DND-41 (cell line): ENCODE data around the gene TNS1.

ENCODE experiments used
- ATAC-seq: fragments of 200-7000 bp; cut with Tn5 transposase; 3 replicates; pipeline ENCODE4 v1.9.1; 2021; ENCODE audit warnings: low read depth; ENCODE audit not compliant: insufficient read depth
- DNase-seq: peaks from one replicate; pipeline ENCODE4 v3.0.0-alpha.2; 2020
- H2AFZ ChIP-seq: 2 replicates; pipeline ENCODE4 v1.6.0; 2012; ENCODE audit warnings: low read depth, low read length
- H3K27ac ChIP-seq: 2 replicates; pipeline ENCODE4 v1.5.1; 2012; ENCODE audit warnings: low read length, inconsistent platforms
- H3K27me3 ChIP-seq: fragments of 200-600 bp; sonication (generic); 2 replicates; pipeline ENCODE4 v1.6.0; 2012; ENCODE audit warnings: low read length, mild to moderate bottlenecking, inconsistent platforms; ENCODE audit not compliant: insufficient read depth, poor library complexity
- H3K36me3 ChIP-seq: 2 replicates; pipeline ENCODE4 v1.5.1; 2012; ENCODE audit warnings: low read length, inconsistent platforms; ENCODE audit not compliant: insufficient read depth
- H3K4me1 ChIP-seq: 2 replicates; pipeline ENCODE4 v1.5.1; 2012; ENCODE audit warnings: mild to moderate bottlenecking, low read length; ENCODE audit not compliant: insufficient read depth
- H3K4me2 ChIP-seq: 2 replicates; pipeline ENCODE4 v1.6.0; 2012; ENCODE audit warnings: mild to moderate bottlenecking, moderate library complexity, low read length, inconsistent platforms; ENCODE audit not compliant: insufficient read depth
- H3K4me3 ChIP-seq, 2 experiments: fragments of 200-600 bp in 1 of 2; shearing (Covaris generic) in 1 of 2; 2 replicates each; pipeline ENCODE4 v1.5.1; 2012 to 2016; ENCODE audit warnings: inconsistent platforms in 2 of 2, low read length in 2 of 2, mild to moderate bottlenecking in 2 of 2, low read depth in 1 of 2, moderate library complexity in 1 of 2
- H3K79me2 ChIP-seq: 2 replicates; pipeline ENCODE4 v1.6.0; 2012; ENCODE audit warnings: low read length, inconsistent platforms; ENCODE audit not compliant: insufficient read depth
- H3K9ac ChIP-seq: 2 replicates; pipeline ENCODE4 v1.6.0; 2012; ENCODE audit warnings: low read depth, mild to moderate bottlenecking, inconsistent platforms, low read length, moderate library complexity
- H3K9me3 ChIP-seq: 2 replicates; pipeline ENCODE4 v1.5.1; 2012; ENCODE audit warnings: low read length, moderate library complexity, mild to moderate bottlenecking, inconsistent platforms; ENCODE audit not compliant: insufficient read depth, severe bottlenecking
- H4K20me1 ChIP-seq: 2 replicates; pipeline ENCODE4 v1.6.0; 2012; ENCODE audit warnings: low read length; ENCODE audit not compliant: insufficient read depth
- CTCF ChIP-seq: IDR thresholded peaks from 2 replicates; pipeline ENCODE4 v1.5.1; 2012; ENCODE audit warnings: borderline replicate concordance, low read length, moderate library complexity, mild to moderate bottlenecking; ENCODE audit not compliant: poor library complexity, severe bottlenecking; ENCODE audit errors: extremely low read depth
- EZH2 ChIP-seq: IDR thresholded peaks from 3 replicates; pipeline ENCODE4 v1.6.1; 2012; ENCODE audit warnings: borderline replicate concordance, low read depth, mild to moderate bottlenecking, moderate library complexity, low read length, inconsistent platforms; ENCODE audit not compliant: severe bottlenecking

The TNS1 gene

GRCh38 chr2:217932803-217933616 lies 69.8 kb downstream of the TNS1 start:
- H3K27me3 ChIP-seq, result peaks cover 17% of the 10 kb centered on the region
- peaks cover 5% of the 10 kb centered on the region; the same call in 1 of the 2 replicates for H4K20me1 ChIP-seq
- H3K4me3 ChIP-seq, result no peak overlapping the region
- no peak overlapping the region for H3K27ac ChIP-seq
- no peaks in the 10 kb centered on the region for H3K36me3 ChIP-seq
- no peak overlapping the region for H3K9ac ChIP-seq
- no peaks in the 10 kb centered on the region for H3K9me3 ChIP-seq
- no peaks in the 10 kb centered on the region for H3K79me2 ChIP-seq
- DNase-seq (no peak), ATAC-seq (no peak)
- no peaks in the 10 kb centered on the region for H3K4me1 ChIP-seq
- TF ChIP-seq EZH2, result no peak
- peak; percentile 21 for TF ChIP-seq CTCF
- no peak overlapping the region for H2AFZ ChIP-seq
- no peak overlapping the region for H3K4me2 ChIP-seq

GRCh38 chr2:217931846-217932560 lies 70.8 kb downstream of the TNS1 start:
- no peaks in the 10 kb centered on the region for H3K79me2 ChIP-seq
- TF ChIP-seq EZH2 (no peak), CTCF (no peak)

GRCh38 chr2:217930761-217931563 lies 71.8 kb downstream of the TNS1 start:
- no peaks in the 10 kb centered on the region for H3K9me3 ChIP-seq
- DNase-seq (no peak), ATAC-seq (no peak)
- H4K20me1 ChIP-seq, result peaks cover 5% of the 10 kb centered on the region; the same call in 1 of the 2 replicates
- H3K36me3 ChIP-seq, result no peaks in the 10 kb centered on the region
- H3K9ac ChIP-seq, result no peak overlapping the region
- H3K4me2 ChIP-seq, result no peak overlapping the region
- TF ChIP-seq CTCF (no peak), EZH2 (no peak)
- H3K27ac ChIP-seq, result no peak overlapping the region
- H3K4me1 ChIP-seq, result no peaks in the 10 kb centered on the region
- H3K27me3 ChIP-seq, result peaks cover 16% of the 10 kb centered on the region
- H3K79me2 ChIP-seq, result no peaks in the 10 kb centered on the region
- no peak overlapping the region for H3K4me3 ChIP-seq
- no peak overlapping the region for H2AFZ ChIP-seq

More at GRCh38 chr2:217931846-217932560, 70.8 kb downstream of the TNS1 start:
- Histone ChIP-seq H3K4me2 (no peak overlapping the region), H3K4me3 (no peak overlapping the region), H3K27me3 (peaks cover 14% of the 10 kb centered on the region), H3K4me1 (no peaks in the 10 kb centered on the region), H2AFZ (no peak overlapping the region), H4K20me1 (peaks cover 5% of the 10 kb centered on the region; the same call in 1 of the 2 replicates), H3K9ac (no peak overlapping the region), H3K27ac (no peak overlapping the region), H3K9me3 (no peaks in the 10 kb centered on the region), H3K36me3 (no peaks in the 10 kb centered on the region)
- ATAC-seq (no peak), DNase-seq (no peak)
